ENCODE measurements around the gene PTPRN2.
"Not testable (repeated sequence)": the region's sequence is repeated elsewhere in the genome, so short reads cannot be mapped to it uniquely, and the experiment has no call there.

The PTPRN2 gene

GRCh38 chr7:158161194-158161593 is 426.4 kb downstream of the PTPRN2 start:
- no peak overlapping the region for H3K27ac ChIP-seq (ENCODE audit: low read depth, low read length)
- no peaks in the 10 kb centered on the region for H3K36me3 ChIP-seq (ENCODE audit: control insufficient read depth, insufficient read depth, low read length)
- H3K4me1 ChIP-seq (ENCODE audit: control insufficient read depth, insufficient read depth, low read length) = no peaks in the 10 kb centered on the region
- no peaks in the 10 kb centered on the region for H3K27me3 ChIP-seq (ENCODE audit: control insufficient read depth, insufficient read depth, low read length)
- no peak overlapping the region for H3K9ac ChIP-seq (ENCODE audit: low read length)
- no peak overlapping the region for H3K4me3 ChIP-seq (ENCODE audit: low read length)

- Histone ChIP-seq H3K9ac (ENCODE audit: low read length) (no peak overlapping the region), H3K27me3 (ENCODE audit: control insufficient read depth, insufficient read depth, low read length) (no peaks in the 10 kb centered on the region), H3K36me3 (ENCODE audit: control insufficient read depth, insufficient read depth, low read length) (no peaks in the 10 kb centered on the region), H3K4me1 (ENCODE audit: control insufficient read depth, insufficient read depth, low read length) (no peaks in the 10 kb centered on the region), H3K4me3 (ENCODE audit: low read length) (no peak overlapping the region), H3K27ac (ENCODE audit: low read depth, low read length) (no peak overlapping the region)
These were observed 427.4 kb downstream of the PTPRN2 start for GRCh38 chr7:158160199-158160598.

DNA sequence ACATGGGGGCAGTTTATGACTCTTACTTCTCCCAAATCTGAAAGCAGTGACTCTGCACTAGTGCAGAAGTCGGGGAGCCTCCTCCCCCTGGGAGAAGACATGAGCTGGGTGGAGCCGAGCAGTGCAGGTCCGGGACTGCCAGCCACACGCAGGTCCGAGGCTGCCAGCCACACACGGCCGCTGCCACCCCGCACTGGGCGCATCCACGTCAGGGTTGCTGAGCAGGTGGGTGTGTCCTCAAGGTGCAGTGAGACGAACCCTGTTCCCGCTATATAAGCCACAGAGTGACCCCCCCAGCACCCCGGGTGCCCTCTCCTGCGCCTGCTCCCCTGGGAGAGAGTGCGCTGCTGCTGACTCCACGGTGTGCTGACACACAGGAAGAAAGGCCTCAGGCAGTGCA is 430.2 kb downstream of the PTPRN2 start:
- H3K27ac ChIP-seq (ENCODE audit: low read depth, low read length) = no peak overlapping the region
- H3K4me3 ChIP-seq (ENCODE audit: low read length) = no peak overlapping the region
- H3K36me3 ChIP-seq (ENCODE audit: control insufficient read depth, insufficient read depth, low read length) = no peaks in the 10 kb centered on the region
- no peak overlapping the region for H3K9ac ChIP-seq (ENCODE audit: low read length)
- no peaks in the 10 kb centered on the region for H3K4me1 ChIP-seq (ENCODE audit: control insufficient read depth, insufficient read depth, low read length)
- no peaks in the 10 kb centered on the region for H3K27me3 ChIP-seq (ENCODE audit: control insufficient read depth, insufficient read depth, low read length)

DNA sequence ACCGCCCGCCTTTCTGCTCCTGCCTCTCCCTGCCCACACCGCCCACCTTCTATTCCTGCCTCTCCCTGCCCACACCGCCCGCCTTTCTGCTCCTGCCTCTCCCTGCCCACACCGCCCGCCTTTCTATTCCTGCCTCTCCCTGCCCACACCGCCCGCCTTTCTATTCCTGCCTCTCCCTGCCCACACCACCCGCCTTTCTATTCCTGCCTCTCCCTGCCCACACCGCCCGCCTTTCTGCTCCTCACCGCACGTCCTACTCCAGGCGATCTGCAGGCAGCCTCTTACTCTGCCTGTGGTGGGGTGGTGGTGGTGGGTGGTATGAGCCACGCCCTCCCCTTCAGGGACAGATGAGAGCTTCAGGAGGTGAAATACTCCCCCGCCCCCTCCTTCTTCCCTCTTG is 436.4 kb downstream of the PTPRN2 start:
- H3K27ac ChIP-seq (ENCODE audit: low read depth, low read length); H3K36me3 ChIP-seq (ENCODE audit: control insufficient read depth, insufficient read depth, low read length); H3K27me3 ChIP-seq (ENCODE audit: control insufficient read depth, insufficient read depth, low read length); H3K9ac ChIP-seq (ENCODE audit: low read length); H3K4me3 ChIP-seq (ENCODE audit: low read length); H3K4me1 ChIP-seq (ENCODE audit: control insufficient read depth, insufficient read depth, low read length): not testable (repeated sequence)

DNA sequence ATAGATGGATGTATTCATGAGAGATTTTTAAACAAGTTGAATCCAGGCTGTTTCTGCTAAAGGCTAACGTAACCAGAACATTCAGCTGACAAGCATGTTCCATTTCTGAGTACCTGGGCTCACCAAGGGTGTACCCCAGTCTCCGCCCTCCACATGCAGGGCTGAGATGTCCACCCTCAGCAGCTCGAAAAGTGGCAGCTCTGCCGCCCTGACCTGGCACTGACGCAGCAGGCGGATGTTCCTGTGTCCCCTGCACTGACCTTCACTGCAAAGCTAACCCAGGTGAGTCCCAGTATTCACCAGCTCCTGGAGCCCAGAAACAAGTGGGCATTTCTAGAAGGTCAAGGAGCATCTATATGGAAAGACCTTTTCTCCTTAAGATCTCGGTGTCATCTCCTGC is 437.4 kb downstream of the PTPRN2 start:
- H3K36me3 ChIP-seq (ENCODE audit: control insufficient read depth, insufficient read depth, low read length) = no peaks in the 10 kb centered on the region
- H3K27me3 ChIP-seq (ENCODE audit: control insufficient read depth, insufficient read depth, low read length) = no peaks in the 10 kb centered on the region
- H3K4me1 ChIP-seq (ENCODE audit: control insufficient read depth, insufficient read depth, low read length) = no peaks in the 10 kb centered on the region
- no peak overlapping the region for H3K4me3 ChIP-seq (ENCODE audit: low read length)
- no peak overlapping the region for H3K9ac ChIP-seq (ENCODE audit: low read length)
- no peak overlapping the region for H3K27ac ChIP-seq (ENCODE audit: low read depth, low read length)

DNA sequence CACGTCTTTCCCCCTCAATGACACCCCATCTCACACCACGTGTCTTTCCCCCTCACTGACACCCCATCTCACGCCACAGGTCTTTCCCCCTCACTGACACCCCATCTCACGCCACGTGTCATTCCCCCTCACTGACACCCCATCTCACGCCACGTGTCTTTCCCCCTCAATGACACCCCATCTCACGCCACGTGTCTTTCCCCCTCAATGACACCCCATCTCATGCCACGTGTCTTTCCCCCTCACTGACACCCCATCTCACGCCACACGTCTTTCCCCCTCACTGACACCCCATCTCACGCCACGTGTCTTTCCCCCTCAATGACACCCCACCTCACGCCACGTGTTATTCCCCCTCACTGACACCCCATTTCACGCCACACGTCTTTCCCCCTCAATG is 440.2 kb downstream of the PTPRN2 start:
- H3K4me3 ChIP-seq (ENCODE audit: low read length); H3K4me1 ChIP-seq (ENCODE audit: control insufficient read depth, insufficient read depth, low read length); H3K27ac ChIP-seq (ENCODE audit: low read depth, low read length); H3K27me3 ChIP-seq (ENCODE audit: control insufficient read depth, insufficient read depth, low read length); H3K36me3 ChIP-seq (ENCODE audit: control insufficient read depth, insufficient read depth, low read length); H3K9ac ChIP-seq (ENCODE audit: low read length): not testable (repeated sequence)

- Histone ChIP-seq H3K36me3 (ENCODE audit: control insufficient read depth, insufficient read depth, low read length) (no peaks in the 10 kb centered on the region), H3K9ac (ENCODE audit: low read length) (no peak overlapping the region), H3K27me3 (ENCODE audit: control insufficient read depth, insufficient read depth, low read length) (no peaks in the 10 kb centered on the region), H3K27ac (ENCODE audit: low read depth, low read length) (no peak overlapping the region), H3K4me3 (ENCODE audit: low read length) (no peak overlapping the region), H3K4me1 (ENCODE audit: control insufficient read depth, insufficient read depth, low read length) (no peaks in the 10 kb centered on the region)
These were observed 442.3 kb downstream of the PTPRN2 start for GRCh38 chr7:158145370-158145769.

DNA sequence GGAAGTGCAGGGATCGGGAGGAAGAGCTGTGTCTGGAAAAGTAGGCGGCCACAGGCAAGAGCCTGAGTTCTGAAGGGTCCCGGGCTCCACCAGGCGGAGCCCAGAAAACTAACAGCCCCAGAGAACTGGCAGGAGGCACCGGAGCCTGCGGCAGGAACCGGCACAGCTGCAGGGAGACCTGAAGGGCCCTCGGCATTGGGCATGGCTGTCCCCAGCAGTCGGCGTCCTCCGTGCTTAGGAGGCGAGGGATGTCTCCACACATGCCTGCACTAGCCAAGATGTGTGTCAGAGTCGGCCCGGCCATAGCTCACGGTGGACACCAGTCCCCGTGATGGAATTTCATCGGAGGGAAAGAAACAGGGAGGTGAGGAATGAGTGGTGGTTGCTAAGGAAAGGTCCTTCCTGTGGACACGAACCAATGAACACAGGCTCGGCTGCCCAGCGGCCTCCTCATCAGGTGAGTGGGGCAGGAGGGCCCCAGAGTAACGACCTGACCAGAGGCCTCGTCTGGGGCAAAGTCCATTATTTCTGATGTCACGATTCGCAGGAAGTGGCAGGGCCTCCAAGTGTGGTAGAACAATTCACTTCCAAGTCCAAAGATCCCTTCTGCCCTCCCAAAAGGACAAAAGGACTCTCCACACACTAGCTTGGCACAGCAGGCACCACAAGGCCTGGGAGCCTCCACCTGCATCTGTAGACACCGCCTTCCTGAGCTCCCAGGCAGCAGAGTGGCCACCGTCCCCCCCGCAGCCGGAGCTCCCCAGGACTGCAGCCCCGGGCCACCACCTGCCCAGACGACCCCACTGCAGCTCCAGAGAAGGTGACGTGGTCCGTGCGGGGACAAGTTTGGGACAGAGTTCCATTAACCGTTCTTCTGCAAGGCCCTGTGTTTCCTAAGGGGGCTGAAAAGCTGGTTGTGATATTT is 444.2 kb downstream of the PTPRN2 start:
- H3K4me3 ChIP-seq (ENCODE audit: low read length) = no peak overlapping the region
- no peak overlapping the region for H3K9ac ChIP-seq (ENCODE audit: low read length)
- H3K36me3 ChIP-seq (ENCODE audit: control insufficient read depth, insufficient read depth, low read length) = no peaks in the 10 kb centered on the region
- H3K4me1 ChIP-seq (ENCODE audit: control insufficient read depth, insufficient read depth, low read length) = no peaks in the 10 kb centered on the region
- H3K27ac ChIP-seq (ENCODE audit: low read depth, low read length) = no peak overlapping the region
- H3K27me3 ChIP-seq (ENCODE audit: control insufficient read depth, insufficient read depth, low read length) = no peaks in the 10 kb centered on the region

DNA sequence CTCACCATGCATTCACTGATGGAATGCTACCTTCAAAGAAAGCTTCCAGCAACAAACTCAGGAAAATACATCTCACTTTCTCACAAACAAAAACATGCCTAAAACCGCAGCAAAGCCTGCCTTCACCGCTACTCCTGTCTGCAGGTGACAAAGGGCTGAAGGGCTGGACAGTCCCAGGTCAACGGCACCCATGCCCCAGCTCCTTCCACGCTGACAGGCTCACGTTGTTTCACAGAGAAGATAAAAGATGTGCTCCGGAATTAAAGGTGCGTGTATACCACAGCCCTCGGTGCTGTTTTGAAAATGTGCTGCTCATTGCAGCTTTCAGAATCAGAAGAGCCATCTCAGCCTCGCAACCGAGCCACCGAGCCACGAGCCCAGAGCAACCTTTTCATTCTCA is 445.0 kb downstream of the PTPRN2 start:
- no peak overlapping the region for H3K4me3 ChIP-seq (ENCODE audit: low read length)
- H3K9ac ChIP-seq (ENCODE audit: low read length) = no peak overlapping the region
- H3K4me1 ChIP-seq (ENCODE audit: control insufficient read depth, insufficient read depth, low read length) = no peaks in the 10 kb centered on the region
- no peak overlapping the region for H3K27ac ChIP-seq (ENCODE audit: low read depth, low read length)
- no peaks in the 10 kb centered on the region for H3K27me3 ChIP-seq (ENCODE audit: control insufficient read depth, insufficient read depth, low read length)
- no peaks in the 10 kb centered on the region for H3K36me3 ChIP-seq (ENCODE audit: control insufficient read depth, insufficient read depth, low read length)

- Histone ChIP-seq H3K4me3 (ENCODE audit: low read length) (no peak overlapping the region), H3K4me1 (ENCODE audit: control insufficient read depth, insufficient read depth, low read length) (no peaks in the 10 kb centered on the region), H3K36me3 (ENCODE audit: control insufficient read depth, insufficient read depth, low read length) (no peaks in the 10 kb centered on the region), H3K27me3 (ENCODE audit: control insufficient read depth, insufficient read depth, low read length) (no peaks in the 10 kb centered on the region), H3K9ac (ENCODE audit: low read length) (no peak overlapping the region), H3K27ac (ENCODE audit: low read depth, low read length) (no peak overlapping the region)
These were observed 445.7 kb downstream of the PTPRN2 start for GRCh38 chr7:158141806-158142518.

- H3K27ac ChIP-seq (ENCODE audit: low read depth, low read length) = no peak overlapping the region
- H3K4me1 ChIP-seq (ENCODE audit: control insufficient read depth, insufficient read depth, low read length) = no peaks in the 10 kb centered on the region
- no peaks in the 10 kb centered on the region for H3K36me3 ChIP-seq (ENCODE audit: control insufficient read depth, insufficient read depth, low read length)
- no peaks in the 10 kb centered on the region for H3K27me3 ChIP-seq (ENCODE audit: control insufficient read depth, insufficient read depth, low read length)
- H3K4me3 ChIP-seq (ENCODE audit: low read length) = no peak overlapping the region
- H3K9ac ChIP-seq (ENCODE audit: low read length) = no peak overlapping the region
These were observed 446.4 kb downstream of the PTPRN2 start for GRCh38 chr7:158141221-158141582.

DNA sequence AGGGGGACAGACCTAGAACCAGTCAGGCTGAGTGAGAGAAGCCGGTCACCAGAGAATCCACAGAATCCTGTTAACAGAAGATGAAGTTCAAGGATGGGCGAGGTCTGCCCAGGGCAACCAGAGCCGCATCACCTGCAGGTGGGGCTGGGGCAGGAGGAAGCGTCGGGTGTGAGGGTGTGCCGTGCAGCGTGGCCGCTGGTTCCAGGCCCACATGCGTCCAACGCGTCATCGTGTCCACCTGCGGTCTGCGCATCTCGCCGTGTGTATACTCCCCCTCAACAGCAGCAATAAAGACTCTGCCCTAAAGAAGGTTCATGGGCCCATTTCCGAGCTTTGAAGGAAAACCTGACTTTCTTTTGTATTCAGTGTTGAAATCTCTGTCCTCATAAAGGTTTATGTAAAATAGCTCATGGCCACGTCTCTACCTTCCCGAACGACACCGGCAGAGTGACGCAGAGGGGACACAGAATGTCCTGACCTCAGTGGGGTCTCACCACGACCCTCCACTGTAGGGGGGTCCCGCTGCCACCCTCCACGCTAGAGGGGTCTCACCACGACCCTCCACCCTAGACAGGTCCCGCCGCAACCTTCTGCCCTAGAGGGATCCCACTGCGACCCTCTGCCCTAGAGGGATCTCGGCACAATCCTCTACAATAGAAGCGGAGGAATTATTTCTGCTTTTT is 446.9 kb downstream of the PTPRN2 start:
- no peak overlapping the region for H3K9ac ChIP-seq (ENCODE audit: low read length)
- no peak overlapping the region for H3K4me3 ChIP-seq (ENCODE audit: low read length)
- H3K4me1 ChIP-seq (ENCODE audit: control insufficient read depth, insufficient read depth, low read length) = no peaks in the 10 kb centered on the region
- H3K27ac ChIP-seq (ENCODE audit: low read depth, low read length) = no peak overlapping the region
- H3K36me3 ChIP-seq (ENCODE audit: control insufficient read depth, insufficient read depth, low read length) = no peaks in the 10 kb centered on the region
- H3K27me3 ChIP-seq (ENCODE audit: control insufficient read depth, insufficient read depth, low read length) = no peaks in the 10 kb centered on the region
